HG02759 (cell line): Measurements from ENCODE around the gene CSNK1G1.
"Not testable (repeated sequence)": the region's sequence is repeated elsewhere in the genome, so short reads cannot be mapped to it uniquely, and the experiment has no call there.

ENCODE experiments used
- ATAC-seq: cut with Tn5 transposase; IDR thresholded peaks from one replicate; pipeline ENCODE4 v1.9.1; 2021; ENCODE audit warnings: mild to moderate bottlenecking, moderate library complexity; ENCODE audit not compliant: unreplicated experiment

CSNK1G1 gene

DNA sequence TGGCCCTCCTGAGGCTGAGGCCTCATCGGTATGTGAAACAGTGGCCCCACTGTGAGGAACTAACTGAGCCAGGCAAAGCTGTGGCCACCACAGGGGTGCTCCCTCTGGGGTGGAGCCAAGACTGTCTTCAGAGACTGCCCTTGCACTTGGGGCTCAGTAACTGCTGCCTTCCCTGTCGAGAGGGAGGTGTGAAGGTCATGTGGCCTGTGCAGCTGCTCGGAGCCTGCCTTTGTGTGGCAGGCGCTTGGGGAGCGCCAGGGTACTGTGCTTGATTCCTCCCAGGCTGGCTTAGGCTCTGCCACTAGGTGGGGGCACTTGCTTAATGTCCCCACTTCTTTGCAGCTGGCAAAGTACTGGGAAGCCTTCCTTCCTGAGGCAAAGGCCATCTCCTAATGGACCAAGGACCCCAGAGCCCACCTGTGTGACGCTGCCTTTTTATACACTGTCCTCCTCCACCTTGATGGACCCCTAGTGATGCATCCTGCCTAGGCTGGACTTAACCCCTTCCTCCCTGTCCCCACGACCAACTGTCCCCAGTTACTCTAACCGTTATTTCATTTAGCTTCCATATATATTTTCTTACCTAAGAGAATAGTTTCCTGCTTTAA lies 218.6 kb downstream of the CSNK1G1 start:
- ATAC-seq: peak; percentile 50

DNA sequence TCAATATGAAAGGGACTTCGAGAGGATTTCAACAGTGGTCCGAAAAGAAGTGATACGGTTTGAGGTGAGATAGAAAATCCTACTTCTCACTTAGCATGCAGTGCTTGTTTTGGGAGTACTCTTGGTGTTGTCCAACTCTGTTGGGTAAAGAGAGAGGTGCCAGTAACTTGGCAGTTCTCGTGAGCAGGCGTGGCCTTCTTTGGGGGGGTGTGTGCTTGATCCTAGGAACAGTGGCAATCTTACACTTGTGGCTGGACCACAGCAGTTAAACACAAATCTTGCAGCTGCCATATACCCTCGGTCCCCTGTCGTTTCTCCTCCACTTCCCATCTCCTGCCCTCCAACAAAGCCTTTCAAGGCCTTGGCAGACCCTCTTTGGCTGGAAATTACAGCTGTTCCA lies 219.6 kb downstream of the CSNK1G1 start:
- no peak for ATAC-seq

DNA sequence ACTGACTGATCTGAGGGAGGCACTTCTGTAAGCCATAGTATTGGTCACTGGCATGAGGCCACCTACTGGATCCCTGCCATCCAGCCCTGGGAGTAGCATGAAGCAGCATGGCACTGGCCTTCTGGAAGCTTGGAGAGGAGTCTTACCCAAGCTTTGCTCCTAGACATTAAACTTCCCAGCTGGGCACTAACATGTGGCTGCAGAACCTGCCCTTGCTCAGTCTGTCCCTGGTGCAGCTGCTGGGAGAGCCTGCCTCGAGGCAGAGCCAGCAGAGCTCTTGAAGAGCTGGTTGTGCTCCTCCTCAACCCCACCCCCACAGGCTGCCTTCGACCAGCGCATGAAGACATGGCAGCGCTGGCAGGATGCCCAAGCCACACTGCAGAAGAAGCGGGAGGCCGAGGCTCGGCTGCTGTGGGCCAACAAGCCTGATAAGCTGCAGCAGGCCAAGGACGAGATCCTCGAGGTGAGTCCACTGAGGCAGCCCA lies 221.6 kb downstream of the CSNK1G1 start:
- ATAC-seq: no peak

DNA sequence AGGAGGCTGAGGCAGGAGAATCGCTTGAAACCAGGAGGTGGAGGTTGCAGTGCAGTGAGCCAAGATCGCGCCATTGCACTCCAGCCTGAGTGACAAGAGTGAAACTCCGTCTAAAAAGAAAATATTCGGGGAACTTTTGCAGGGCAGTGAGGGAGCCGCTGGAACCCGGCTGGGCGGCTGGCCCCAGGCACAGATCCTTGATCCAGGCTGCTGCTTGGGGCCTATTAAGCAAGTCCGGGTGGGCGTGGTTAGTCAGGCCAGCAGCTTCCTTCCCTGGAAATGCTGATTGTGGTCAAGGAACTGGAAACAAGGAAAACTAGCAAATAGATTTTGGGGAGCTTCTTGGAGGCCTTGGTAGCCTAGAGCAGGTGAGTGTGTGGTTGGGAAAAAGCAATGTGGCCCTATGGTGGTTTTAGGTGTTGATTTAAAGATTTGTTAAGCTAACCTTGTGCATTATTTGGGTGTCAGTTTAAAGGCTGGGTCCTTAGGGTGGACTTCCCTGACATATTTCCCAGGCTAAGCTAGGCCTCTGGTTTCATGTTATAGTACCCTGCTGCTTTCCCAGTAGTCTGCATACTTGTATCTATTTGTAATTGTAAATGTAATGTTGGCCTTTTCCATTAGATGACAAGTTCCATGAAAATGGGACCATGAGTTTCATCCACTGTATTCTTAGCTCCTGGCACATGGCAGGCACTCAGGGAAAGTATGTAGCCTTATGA lies 222.2 kb downstream of the CSNK1G1 start:
- no peak for ATAC-seq

DNA sequence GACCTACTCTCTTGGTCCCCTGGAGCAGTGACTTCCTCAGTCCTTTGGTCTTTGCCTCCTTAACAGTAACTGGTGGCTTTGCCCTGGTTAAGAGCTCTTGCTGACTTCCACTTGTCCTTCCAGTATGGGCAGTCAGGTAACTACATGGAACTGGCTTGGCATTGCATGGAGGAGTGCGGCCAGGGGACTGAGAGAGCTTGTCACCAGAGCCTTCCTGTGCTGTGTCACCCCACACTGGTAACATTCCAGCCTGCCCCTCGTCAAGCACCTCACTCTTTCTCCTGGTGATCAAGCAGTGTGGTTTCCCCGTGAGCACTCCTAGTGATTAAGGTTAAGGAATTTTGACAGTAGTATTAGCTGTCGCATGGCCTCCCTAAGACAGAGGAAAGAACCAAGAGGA lies 223.8 kb downstream of the CSNK1G1 start:
- ATAC-seq: no peak

DNA sequence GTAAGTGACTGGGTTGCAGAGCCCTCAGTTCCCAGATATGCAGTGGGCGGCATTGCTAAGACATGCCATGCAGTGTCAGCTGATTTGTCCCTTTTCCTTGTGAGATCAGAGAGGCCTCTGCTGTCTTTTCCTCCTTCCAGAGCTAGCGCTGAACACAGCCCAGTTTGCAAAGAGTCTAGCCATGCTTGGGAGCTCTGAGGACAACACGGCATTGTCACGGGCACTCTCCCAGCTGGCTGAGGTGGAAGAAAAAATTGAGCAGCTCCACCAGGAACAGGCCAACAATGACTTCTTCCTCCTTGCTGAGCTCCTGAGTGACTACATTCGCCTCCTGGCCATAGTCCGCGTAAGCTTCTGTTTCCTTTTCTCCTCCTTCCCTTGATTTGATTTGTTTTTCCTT lies 224.4 kb downstream of the CSNK1G1 start:
- ATAC-seq: no peak

DNA sequence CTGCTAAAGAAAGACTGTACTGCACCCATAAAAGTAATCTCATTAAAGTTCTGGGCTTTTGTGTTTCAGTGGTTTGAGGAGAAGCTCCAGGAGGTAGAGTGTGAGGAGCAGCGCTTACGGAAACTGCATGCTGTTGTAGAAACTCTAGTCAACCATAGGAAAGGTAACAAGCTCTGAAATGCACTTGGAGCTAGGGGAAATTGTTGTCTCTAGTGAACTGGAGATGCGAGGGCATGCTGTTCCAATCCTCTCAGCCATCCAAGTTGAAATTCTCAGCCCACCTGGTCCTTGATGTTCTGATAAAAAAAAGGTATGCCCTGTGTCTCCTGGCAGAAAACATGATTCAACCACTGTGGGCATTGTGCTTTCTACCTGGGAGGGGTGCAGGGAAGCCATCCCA lies 225.8 kb downstream of the CSNK1G1 start:
- ATAC-seq: no peak

DNA sequence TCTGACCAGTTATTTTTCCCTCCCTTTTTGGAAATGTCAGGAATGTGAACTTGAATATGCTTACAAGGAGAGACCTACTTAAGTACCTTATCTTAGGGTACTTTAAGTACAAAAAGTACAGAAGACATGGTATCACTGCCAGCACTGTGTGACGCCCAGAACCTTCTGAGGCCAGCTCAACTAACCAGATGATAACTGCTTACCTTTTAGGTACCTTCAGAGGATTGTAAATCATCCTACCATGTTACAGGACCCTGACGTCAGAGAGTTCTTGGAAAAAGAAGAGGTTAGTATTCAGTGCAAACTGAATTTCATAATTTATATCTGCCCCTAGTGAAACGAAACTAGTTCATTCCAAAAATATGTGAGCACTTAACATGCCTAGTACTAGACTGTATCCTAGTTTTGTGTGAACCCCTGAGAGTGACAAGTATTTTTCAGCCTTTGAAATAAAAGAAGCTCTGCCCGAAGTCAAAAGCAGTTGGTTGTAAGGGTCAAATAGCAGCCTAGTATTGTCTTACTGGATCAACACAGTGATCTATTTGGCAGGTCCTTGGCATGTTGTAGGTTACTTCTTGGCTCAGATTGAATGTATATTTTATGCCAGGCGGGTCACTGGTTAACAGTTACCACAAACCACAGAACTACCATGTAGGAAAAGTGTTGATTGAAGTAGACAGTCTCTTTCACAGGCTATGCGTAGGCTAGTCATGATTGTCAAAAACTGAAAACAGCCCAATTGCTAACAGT lies 228.3 kb downstream of the CSNK1G1 start:
- no peak for ATAC-seq

DNA sequence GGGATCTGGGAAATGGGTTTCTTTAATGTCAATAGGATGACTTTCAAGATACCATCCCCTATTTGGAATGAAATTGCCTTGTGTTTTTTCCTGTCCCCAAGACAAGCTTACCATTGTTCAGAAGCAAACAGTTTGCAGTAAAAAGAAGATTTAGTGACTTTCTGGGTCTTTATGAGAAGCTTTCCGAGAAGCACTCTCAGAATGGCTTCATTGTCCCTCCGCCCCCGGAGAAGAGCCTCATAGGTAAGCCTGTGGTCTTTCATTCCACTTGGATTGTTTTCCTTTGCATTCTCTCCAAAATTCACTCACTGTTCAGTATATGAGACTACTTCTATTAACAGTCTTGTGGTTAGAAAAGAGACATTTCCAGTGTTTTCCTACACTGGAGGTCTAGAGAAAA lies 230.0 kb downstream of the CSNK1G1 start:
- no peak for ATAC-seq

DNA sequence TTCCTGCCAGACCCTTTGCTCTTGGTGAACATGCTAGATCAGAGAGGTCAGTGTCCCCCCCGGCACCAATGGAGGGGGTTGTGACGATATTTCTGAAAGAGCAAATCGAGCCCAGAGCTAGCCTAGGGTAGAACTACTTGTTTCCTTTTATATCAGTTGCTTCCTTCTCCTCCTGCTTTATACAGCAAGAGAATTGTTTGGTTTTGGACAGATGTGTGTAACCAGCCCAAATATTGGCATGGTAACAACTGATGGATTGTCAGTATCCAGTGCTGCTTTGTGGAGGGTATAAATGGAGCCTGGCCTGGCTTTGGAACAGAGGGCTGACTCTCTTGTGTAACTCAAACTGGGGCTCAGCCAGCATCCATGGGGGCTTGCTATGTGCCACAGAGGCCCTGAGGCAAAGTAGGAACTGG lies 233.0 kb downstream of the CSNK1G1 start:
- ATAC-seq: no peak

DNA sequence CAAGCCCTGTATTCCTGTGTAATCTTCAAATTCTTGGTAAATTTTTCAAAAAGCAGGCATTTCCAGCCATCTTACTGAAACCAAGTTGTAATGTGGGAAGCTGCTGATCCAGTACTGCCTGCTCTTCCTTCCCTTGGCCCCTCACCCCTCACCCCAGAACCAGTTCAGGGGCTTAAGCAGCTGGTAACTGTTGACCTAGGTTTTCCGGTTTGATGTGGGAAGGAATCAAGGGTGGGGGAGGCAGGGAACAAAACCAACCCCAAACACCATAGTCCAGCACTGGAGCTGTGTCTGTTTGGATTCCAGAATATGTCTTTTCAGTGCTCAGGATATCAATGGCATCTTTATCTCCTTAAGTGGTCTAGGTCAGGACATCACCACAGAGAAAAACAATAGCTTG lies 233.5 kb downstream of the CSNK1G1 start:
- no peak for ATAC-seq

DNA sequence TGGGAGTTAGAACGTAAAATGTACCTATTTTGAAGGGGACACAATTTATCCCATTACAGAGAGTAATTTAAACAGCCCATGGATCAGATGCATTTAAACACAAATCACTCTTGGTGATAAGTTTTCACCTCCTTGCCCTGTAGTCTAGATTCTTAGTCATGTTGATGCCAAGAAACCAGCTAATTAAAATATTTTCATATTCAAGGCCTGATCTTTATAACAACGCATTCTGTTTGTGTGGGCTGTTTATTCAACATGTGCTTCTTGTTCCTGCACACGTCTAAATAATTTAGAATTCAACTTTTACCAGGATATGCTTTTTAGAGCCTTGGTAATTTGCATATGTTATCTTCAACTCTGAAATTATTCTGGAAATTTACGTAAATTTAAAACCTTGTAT lies 234.4 kb downstream of the CSNK1G1 start:
- no peak for ATAC-seq

DNA sequence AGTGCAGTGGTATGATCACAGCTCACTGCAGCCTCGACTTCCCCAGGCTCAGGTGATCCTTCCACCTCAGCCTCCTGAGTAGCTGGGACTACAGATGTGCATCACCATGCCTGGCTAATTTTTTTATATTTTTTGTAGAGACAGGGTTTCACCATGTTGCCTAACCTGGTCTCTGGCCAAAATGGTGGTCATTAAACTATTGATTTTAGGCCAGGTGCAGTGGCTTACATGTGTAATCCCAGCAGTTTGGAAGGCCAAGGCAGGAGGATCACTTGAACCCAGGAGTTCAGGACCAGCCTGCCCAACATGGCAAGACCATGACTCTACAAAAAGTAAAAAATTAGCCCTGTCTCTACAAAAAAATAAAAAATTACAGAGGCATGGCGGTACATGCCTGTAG lies 235.7 kb downstream of the CSNK1G1 start:
- ATAC-seq: not testable (repeated sequence)

DNA sequence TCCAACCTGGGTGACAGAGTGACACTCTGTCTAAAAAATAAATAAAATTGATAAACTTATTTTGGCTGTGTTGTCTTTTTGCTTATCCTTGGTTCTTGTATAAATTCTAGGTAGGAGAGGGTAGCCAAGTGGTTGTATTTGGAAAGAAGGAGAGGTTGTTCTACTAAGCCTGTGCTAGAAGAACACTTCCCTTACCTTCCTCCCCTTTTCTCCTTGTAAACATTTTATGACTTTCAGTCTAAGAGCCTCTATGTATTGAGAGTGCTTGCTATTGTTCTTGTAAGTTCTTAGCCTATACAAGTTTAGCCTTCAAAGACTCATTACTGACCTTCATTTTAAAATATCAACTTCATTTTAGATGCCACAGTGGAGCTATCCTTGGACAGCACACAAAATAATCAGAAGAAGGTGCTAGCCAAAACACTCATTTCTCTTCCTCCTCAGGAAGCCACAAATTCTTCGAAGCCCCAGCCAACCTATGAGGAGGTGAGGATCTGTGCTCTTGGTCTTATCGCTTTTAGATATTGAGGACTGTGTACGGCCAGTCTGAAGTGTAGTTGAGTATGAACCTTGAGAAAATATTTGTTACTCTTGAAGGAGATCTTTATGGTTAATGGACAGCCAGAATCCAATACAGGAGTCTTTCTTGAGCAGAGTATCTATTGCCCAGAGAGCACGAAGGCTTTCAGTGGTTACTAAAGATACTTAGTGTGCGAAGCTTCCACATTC lies 238.1 kb downstream of the CSNK1G1 start:
- no peak for ATAC-seq
